ENCODE data around the gene TIGD3. TPM values are rescaled to one million over a fixed set of nuclear protein-coding genes. Genes with fewer than 3 reads are reported as not detected.

The TIGD3 gene
- total RNA-seq, 1 experiment from 2014 or later = 3.0 TPM

- ChIA-PET CTCF (interaction anchor here (3.0 kb wide), 1 partner anchor 7 kb away, joined by 18 read pairs; the partner anchor contains the start of gene CDC42EP2), POLR2A (no interaction called here)
- Histone ChIP-seq H3K27me3 (replicated peaks; ENCODE audit: control insufficient read depth, insufficient read depth, low read length) (no peaks in the 10 kb centered on the region), H3K9me3 (no peaks in the 10 kb centered on the region), H3K4me3 (ENCODE audit: low read depth, low read length) (no peak overlapping the region), H3K4me1 (peaks cover 49% of the 10 kb centered on the region), H3K36me3 (ENCODE audit: control insufficient read depth, insufficient read depth, low read length) (no peaks in the 10 kb centered on the region)
- Mint-ChIP-seq H3K4me1 (ENCODE audit: low read depth, unreplicated experiment) (peaks cover 30% of the 10 kb centered on the region), H3K4me3 (ENCODE audit: unreplicated experiment) (peak overlapping the region; percentile 4), H3K9me3 (ENCODE audit: unreplicated experiment) (no peaks in the 10 kb centered on the region), H3K27me3 (ENCODE audit: insufficient read depth, unreplicated experiment) (no peaks in the 10 kb centered on the region), H3K36me3 (ENCODE audit: insufficient read depth, unreplicated experiment) (peaks cover 21% of the 10 kb centered on the region), H3K27ac (ENCODE audit: unreplicated experiment) (peak overlapping the region; percentile 56)
- no TSS peak for BruUV-seq (replicated peaks)
- intact Hi-C loops (cut with micrococcal nuclease; ENCODE audit: unreplicated experiment) = no loop called here
- TF ChIP-seq, protein P1, sequence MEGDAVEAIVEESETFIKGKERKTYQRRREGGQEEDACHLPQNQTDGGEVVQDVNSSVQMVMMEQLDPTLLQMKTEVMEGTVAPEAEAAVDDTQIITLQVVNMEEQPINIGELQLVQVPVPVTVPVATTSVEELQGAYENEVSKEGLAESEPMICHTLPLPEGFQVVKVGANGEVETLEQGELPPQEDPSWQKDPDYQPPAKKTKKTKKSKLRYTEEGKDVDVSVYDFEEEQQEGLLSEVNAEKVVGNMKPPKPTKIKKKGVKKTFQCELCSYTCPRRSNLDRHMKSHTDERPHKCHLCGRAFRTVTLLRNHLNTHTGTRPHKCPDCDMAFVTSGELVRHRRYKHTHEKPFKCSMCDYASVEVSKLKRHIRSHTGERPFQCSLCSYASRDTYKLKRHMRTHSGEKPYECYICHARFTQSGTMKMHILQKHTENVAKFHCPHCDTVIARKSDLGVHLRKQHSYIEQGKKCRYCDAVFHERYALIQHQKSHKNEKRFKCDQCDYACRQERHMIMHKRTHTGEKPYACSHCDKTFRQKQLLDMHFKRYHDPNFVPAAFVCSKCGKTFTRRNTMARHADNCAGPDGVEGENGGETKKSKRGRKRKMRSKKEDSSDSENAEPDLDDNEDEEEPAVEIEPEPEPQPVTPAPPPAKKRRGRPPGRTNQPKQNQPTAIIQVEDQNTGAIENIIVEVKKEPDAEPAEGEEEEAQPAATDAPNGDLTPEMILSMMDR (IDR thresholded peaks at IDR 0.05; ENCODE audit: insufficient read depth in 1 of 2, low read depth in 1 of 2, low read length in 1 of 2, severe bottlenecking in 1 of 2, unreplicated experiment in 1 of 2) = no peak
- no peak for DNase-seq
Observed at GRCh38 chr11:65307298-65308229, 47.0 kb upstream of the TIGD3 start.

- no peaks in the 10 kb centered on the region for H3K27me3 Mint-ChIP-seq (ENCODE audit: insufficient read depth, unreplicated experiment)
- TF ChIP-seq, protein P1 (IDR thresholded peaks at IDR 0.05; ENCODE audit: insufficient read depth in 1 of 2, low read depth in 1 of 2, low read length in 1 of 2, severe bottlenecking in 1 of 2, unreplicated experiment in 1 of 2) = no peak
- no peak for DNase-seq
- ChIA-PET POLR2A (no interaction called here), CTCF (no interaction called here)
- peak overlapping the region; percentile 56 for H3K27ac Mint-ChIP-seq (ENCODE audit: unreplicated experiment)
- H3K4me1 Mint-ChIP-seq (ENCODE audit: low read depth, unreplicated experiment) = peaks cover 33% of the 10 kb centered on the region
- H3K36me3 Mint-ChIP-seq (ENCODE audit: insufficient read depth, unreplicated experiment) = peaks cover 25% of the 10 kb centered on the region
- H3K9me3 Mint-ChIP-seq (ENCODE audit: unreplicated experiment) = no peaks in the 10 kb centered on the region
- no peaks in the 10 kb centered on the region for H3K27me3 ChIP-seq (replicated peaks; ENCODE audit: control insufficient read depth, insufficient read depth, low read length)
- H3K36me3 ChIP-seq (ENCODE audit: control insufficient read depth, insufficient read depth, low read length) = no peaks in the 10 kb centered on the region
- H3K4me3 ChIP-seq (ENCODE audit: low read depth, low read length) = no peak overlapping the region
- peaks cover 45% of the 10 kb centered on the region for H3K4me1 ChIP-seq
- peak overlapping the region; percentile 4 for H3K4me3 Mint-ChIP-seq (ENCODE audit: unreplicated experiment)
- BruUV-seq (replicated peaks) = no TSS peak
- H3K9me3 ChIP-seq = no peaks in the 10 kb centered on the region
- intact Hi-C loops (cut with micrococcal nuclease; ENCODE audit: unreplicated experiment) = no loop called here
Observed at GRCh38 chr11:65308281-65308891, 46.2 kb upstream of the TIGD3 start.

DNA sequence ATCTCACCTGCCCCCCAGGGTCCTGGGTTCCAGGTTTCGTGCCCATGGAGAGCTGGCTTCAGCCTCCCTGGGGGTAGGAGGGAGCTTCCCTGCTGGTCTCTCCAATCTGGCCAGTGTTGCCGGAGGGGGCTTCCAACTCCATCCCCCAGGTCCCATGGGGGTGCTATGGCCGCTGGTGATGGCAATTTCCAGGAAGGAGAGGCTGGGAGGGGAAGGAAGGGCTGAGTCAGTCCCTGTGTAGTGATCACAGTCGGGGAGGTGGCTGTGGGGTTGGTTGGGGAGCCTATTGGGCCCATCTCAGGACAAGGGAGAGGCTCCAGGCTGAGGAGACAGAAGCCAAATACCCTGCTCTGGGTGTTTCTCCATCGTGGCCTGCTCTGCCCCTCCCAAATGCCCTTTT, 45.5 kb upstream of the TIGD3 start:
- Mint-ChIP-seq H3K27ac (ENCODE audit: unreplicated experiment) (peak overlapping the region; percentile 49), H3K36me3 (ENCODE audit: insufficient read depth, unreplicated experiment) (peaks cover 25% of the 10 kb centered on the region), H3K27me3 (ENCODE audit: insufficient read depth, unreplicated experiment) (no peaks in the 10 kb centered on the region), H3K4me3 (ENCODE audit: unreplicated experiment) (no peak overlapping the region), H3K9me3 (ENCODE audit: unreplicated experiment) (no peaks in the 10 kb centered on the region), H3K4me1 (ENCODE audit: low read depth, unreplicated experiment) (peaks cover 35% of the 10 kb centered on the region)
- no peaks in the 10 kb centered on the region for H3K27me3 ChIP-seq (replicated peaks; ENCODE audit: control insufficient read depth, insufficient read depth, low read length)
- no peaks in the 10 kb centered on the region for H3K9me3 ChIP-seq
- BruUV-seq (replicated peaks) = no TSS peak
- no peak for DNase-seq
- intact Hi-C loops (cut with micrococcal nuclease; ENCODE audit: unreplicated experiment) = no loop called here
- CTCF ChIA-PET = interaction anchor here (0.7 kb wide), 1 partner anchor 634 kb away, joined by 6 read pairs; no protein-coding TSS in a partner anchor
- TF ChIP-seq, protein P1 (IDR thresholded peaks at IDR 0.05; ENCODE audit: insufficient read depth in 1 of 2, low read depth in 1 of 2, low read length in 1 of 2, severe bottlenecking in 1 of 2, unreplicated experiment in 1 of 2) = no peak
- no peaks in the 10 kb centered on the region for H3K36me3 ChIP-seq (ENCODE audit: control insufficient read depth, insufficient read depth, low read length)
- H3K4me1 ChIP-seq = peaks cover 50% of the 10 kb centered on the region
- POLR2A ChIA-PET = no interaction called here
- no peak overlapping the region for H3K4me3 ChIP-seq (ENCODE audit: low read depth, low read length)
